Ectodermal cell (in vitro differentiated cells): ENCODE data around the gene ROR2.

ENCODE experiments used
- H3K27ac ChIP-seq: 2 replicates; pipeline ENCODE4 v1.7.0; 2013; ENCODE audit warnings: mild to moderate bottlenecking, low read depth, low read length; ENCODE audit not compliant: insufficient read depth, poor library complexity, severe bottlenecking
- H3K27me3 ChIP-seq: 2 replicates; pipeline ENCODE4 v1.7.0; 2013; ENCODE audit warnings: mild to moderate bottlenecking, low read length; ENCODE audit not compliant: insufficient read depth, control insufficient read depth, poor library complexity, severe bottlenecking
- H3K36me3 ChIP-seq: one replicate; pipeline ENCODE4 v1.7.0; 2013; ENCODE audit warnings: low read length; ENCODE audit not compliant: control insufficient read depth, insufficient read depth
- H3K4me1 ChIP-seq: one replicate; pipeline ENCODE4 v1.7.0; 2013; ENCODE audit warnings: low read length; ENCODE audit not compliant: control insufficient read depth, insufficient read depth
- H3K4me3 ChIP-seq: 2 replicates; pipeline ENCODE4 v1.7.0; 2013; ENCODE audit warnings: low read depth, low read length, control low read depth; ENCODE audit not compliant: insufficient read depth
- H3K9me3 ChIP-seq: 2 replicates; pipeline ENCODE4 v1.7.0; 2013; ENCODE audit warnings: mild to moderate bottlenecking, low read length, moderate library complexity; ENCODE audit not compliant: control insufficient read depth
- WGBS, 2 experiments: methylation state at CpG; one replicate each; pipeline ENCODE4 v1.1.7; 2013; ENCODE audit warnings: missing lambda C conversion rate in 2 of 2; 5-methylcytosine and 5-hydroxymethylcytosine counted together

Gene ROR2

GRCh38 chr9:91714020-91714806, 235.8 kb downstream of the ROR2 start:
- H3K4me3 ChIP-seq: no peak overlapping the region

GRCh38 chr9:91712811-91713210, 237.2 kb downstream of the ROR2 start:
- Histone ChIP-seq H3K4me3 (no peak overlapping the region), H3K27me3 (no peaks in the 10 kb centered on the region), H3K27ac (no peak overlapping the region), H3K36me3 (no peaks in the 10 kb centered on the region), H3K9me3 (no peaks in the 10 kb centered on the region), H3K4me1 (no peaks in the 10 kb centered on the region)
- 92% methylated on average over 6 of the region's 7 CpGs for WGBS, 2 experiments

More at GRCh38 chr9:91714020-91714806, 235.8 kb downstream of the ROR2 start:
- H3K4me1 ChIP-seq: no peaks in the 10 kb centered on the region
- no peaks in the 10 kb centered on the region for H3K36me3 ChIP-seq
- H3K27me3 ChIP-seq: no peaks in the 10 kb centered on the region
- WGBS, 2 experiments: 42 to 44% methylated on average over 35 to 38 of the region's 39 CpGs
- no peaks in the 10 kb centered on the region for H3K9me3 ChIP-seq
- no peak overlapping the region for H3K27ac ChIP-seq

- Histone ChIP-seq H3K4me1 (no peaks in the 10 kb centered on the region), H3K36me3 (no peaks in the 10 kb centered on the region), H3K27ac (no peak overlapping the region), H3K4me3 (no peak overlapping the region), H3K9me3 (no peaks in the 10 kb centered on the region), H3K27me3 (no peaks in the 10 kb centered on the region)
- WGBS, 2 experiments: 83 to 88% methylated on average over 8 of the region's 8 CpGs
These were observed 238.1 kb downstream of the ROR2 start for GRCh38 chr9:91711755-91712601.

GRCh38 chr9:91710158-91710557, 239.9 kb downstream of the ROR2 start:
- Histone ChIP-seq H3K27ac (no peak overlapping the region), H3K4me1 (no peaks in the 10 kb centered on the region), H3K9me3 (no peaks in the 10 kb centered on the region), H3K27me3 (no peaks in the 10 kb centered on the region), H3K36me3 (no peaks in the 10 kb centered on the region), H3K4me3 (no peak overlapping the region)
- 94 to 95% methylated on average over 8 of the region's 8 CpGs for WGBS, 2 experiments

- H3K4me3 ChIP-seq: no peak overlapping the region
- H3K9me3 ChIP-seq: no peaks in the 10 kb centered on the region
- H3K4me1 ChIP-seq: no peaks in the 10 kb centered on the region
- no peaks in the 10 kb centered on the region for H3K36me3 ChIP-seq
- 91 to 95% methylated on average over 1 of the region's 1 CpG for WGBS, 2 experiments
- H3K27ac ChIP-seq: no peak overlapping the region
- H3K27me3 ChIP-seq: no peaks in the 10 kb centered on the region
These were observed 244.6 kb downstream of the ROR2 start for GRCh38 chr9:91705386-91705785.

GRCh38 chr9:91700475-91700874, 249.6 kb downstream of the ROR2 start:
- H3K27me3 ChIP-seq: no peaks in the 10 kb centered on the region
- H3K36me3 ChIP-seq: no peaks in the 10 kb centered on the region
- no peak overlapping the region for H3K4me3 ChIP-seq
- H3K9me3 ChIP-seq: no peaks in the 10 kb centered on the region
- no peaks in the 10 kb centered on the region for H3K4me1 ChIP-seq
- 95 to 97% methylated on average over 4 to 5 of the region's 5 CpGs for whole genome bisulfite sequencing, 2 experiments
- H3K27ac ChIP-seq: no peak overlapping the region

- 92 to 93% methylated on average over 1 to 3 of the region's 3 CpGs for WGBS, 2 experiments
- H3K36me3 ChIP-seq: no peaks in the 10 kb centered on the region
- H3K4me1 ChIP-seq: peaks cover 7% of the 10 kb centered on the region
- H3K9me3 ChIP-seq: no peaks in the 10 kb centered on the region
- H3K27ac ChIP-seq: no peak overlapping the region
- H3K27me3 ChIP-seq: no peaks in the 10 kb centered on the region
- H3K4me3 ChIP-seq: no peak overlapping the region
These were observed 251.8 kb downstream of the ROR2 start for GRCh38 chr9:91698266-91698665.

GRCh38 chr9:91697201-91697600, 252.8 kb downstream of the ROR2 start:
- Histone ChIP-seq H3K27ac (no peak overlapping the region), H3K27me3 (no peaks in the 10 kb centered on the region), H3K4me1 (peaks cover 9% of the 10 kb centered on the region), H3K9me3 (no peaks in the 10 kb centered on the region), H3K36me3 (no peaks in the 10 kb centered on the region), H3K4me3 (no peak overlapping the region)
- 91 to 95% methylated on average over 6 to 7 of the region's 7 CpGs for WGBS, 2 experiments

- H3K27ac ChIP-seq: no peak overlapping the region
- H3K4me3 ChIP-seq: no peak overlapping the region
- WGBS, 2 experiments: 91 to 92% methylated on average over 6 of the region's 6 CpGs
- no peaks in the 10 kb centered on the region for H3K9me3 ChIP-seq
- peaks cover 9% of the 10 kb centered on the region for H3K4me1 ChIP-seq
- no peaks in the 10 kb centered on the region for H3K36me3 ChIP-seq
- H3K27me3 ChIP-seq: no peaks in the 10 kb centered on the region
These were observed 255.8 kb downstream of the ROR2 start for GRCh38 chr9:91694081-91694870.

- Histone ChIP-seq H3K4me3 (no peak overlapping the region), H3K4me1 (peaks cover 9% of the 10 kb centered on the region), H3K27me3 (no peaks in the 10 kb centered on the region), H3K27ac (no peak overlapping the region), H3K36me3 (no peaks in the 10 kb centered on the region), H3K9me3 (no peaks in the 10 kb centered on the region)
- 62% methylated on average over 7 of the region's 7 CpGs for WGBS, 2 experiments
These were observed 256.8 kb downstream of the ROR2 start for GRCh38 chr9:91693226-91693625.
